Vagina (tissue), 2 donors: ENCODE measurements around the gene SLC9A9.

ENCODE experiments used
- CTCF ChIP-seq, 3 experiments: fragments of 450-650 bp in 2 of 3; fragments of 200-600 bp in 1 of 3; sonication (generic) in 1 of 3; IDR thresholded peaks; one replicate each; pipeline ENCODE4 v1.5.1; 2017 to 2019; ENCODE audit warnings: antibody characterized with exemption in 3 of 3, mild to moderate bottlenecking in 2 of 3, moderate library complexity in 2 of 3
- POLR2A ChIP-seq, 2 donors: fragments of 450-650 bp; IDR thresholded peaks; one replicate each; pipeline ENCODE4 v1.6.1; 2017; ENCODE audit warnings: antibody characterized with exemption in 2 of 2, mild to moderate bottlenecking in 2 of 2, moderate library complexity in 2 of 2
- POLR2AphosphoS5 ChIP-seq, 2 donors: sonication (generic); formaldehyde crosslinking; IDR thresholded peaks; one replicate each; pipeline ENCODE4 v1.9.0; 2017; ENCODE audit warnings: antibody characterized with exemption in 2 of 2, mild to moderate bottlenecking in 2 of 2, low read depth in 1 of 2; ENCODE audit not compliant: insufficient read depth in 1 of 2

GRCh38 chr3:143617050-143617449, 231.2 kb downstream of the SLC9A9 start:
- TF ChIP-seq POLR2AphosphoS5 (IDR thresholded peaks at IDR 0.05; ENCODE audit: insufficient read depth in 1 of 2, low read depth in 1 of 2) (no peak), CTCF (IDR thresholded peaks at IDR 0.05) (no peak), POLR2A (IDR thresholded peaks at IDR 0.05) (no peak)
